HCT116 (cell line): ENCODE measurements around the gene CPLX3. TPM values are rescaled to one million over a fixed set of nuclear protein-coding genes. Genes with fewer than 3 reads are reported as not detected.

ENCODE experiments used
- ATAC-seq: fragments of 200-7000 bp; cut with Tn5 transposase; 2 replicates; pipeline ENCODE4 v1.9.1; 2020; ENCODE audit warnings: mild to moderate bottlenecking, moderate library complexity
- Bru-seq: library from RNA; stranded (reverse); fragments of 400-500 nt; gene quantifications from one replicate; lab custom pipeline; 2021; lab: Mats Ljungman, UMichigan
- BruChase-seq, 2 experiments: library from RNA; stranded (reverse); fragments of 400-500 nt; gene quantifications; one replicate each; lab custom pipeline; 2021; lab: Mats Ljungman, UMichigan
- BruUV-seq: library from RNA; stranded (reverse); fragments of 400-500 nt; replicated peaks from 2 replicates; lab custom pipeline; 2021; lab: Mats Ljungman, UMichigan
- CTCF ChIA-PET: fragments of 300-600 bp; sonication (Branson Sonifier 250); formaldehyde crosslinking; loops from one replicate; lab custom pipeline; 2021; ENCODE audit warnings: antibody characterized with exemption; lab: Charles Lee
- POLR2A ChIA-PET: fragments of 300-600, 350-600 bp; sonication (Branson Sonifier 250); formaldehyde crosslinking; loops from one replicate; lab custom pipeline; 2021; ENCODE audit warnings: antibody characterized with exemption; lab: Charles Lee
- RAD21 ChIA-PET, 2 experiments: fragments of 300-600 bp; sonication (Branson Sonifier 250); formaldehyde crosslinking; loops; one replicate each; lab custom pipeline; 2023; ENCODE audit warnings: low total read pairs in 2 of 2; ENCODE audit not compliant: uncharacterized antibody in 2 of 2, unreplicated experiment in 2 of 2, low non-redundant PET in 1 of 2; lab: Charles Lee
- DNase-seq: peaks from one replicate; pipeline ENCODE4 v3.0.0-alpha.2; 2010; ENCODE audit warnings: low read depth, low spot score
- H2AFZ ChIP-seq: fragments of 200-600 bp; shearing (Covaris generic), sonication (generic); 2 replicates; pipeline ENCODE4 v1.6.1; 2017; ENCODE audit warnings: low read depth, mixed run types, mixed read lengths, antibody characterized with exemption, low read length; ENCODE audit not compliant: poor library complexity, severe bottlenecking
- H3K27ac ChIP-seq: 2 replicates; pipeline ENCODE4 v1.5.1; 2012; ENCODE audit warnings: low read depth, low read length
- H3K27me3 ChIP-seq: fragments of 200-600 bp; sonication (generic); 2 replicates; pipeline ENCODE4 v1.6.1; 2016; ENCODE audit warnings: mixed run types, low read length, mixed read lengths; ENCODE audit not compliant: insufficient read depth
- H3K36me3 ChIP-seq, 2 experiments: fragments of 200-500 bp in 1 of 2; fragments of 200-600 bp in 1 of 2; sonication (Bioruptor generic) in 1 of 2; sonication (generic) in 1 of 2; 2 replicates each; pipeline versions ENCODE4 v1.5.1 to v1.6.1; 2014 to 2016; ENCODE audit warnings: low read length in 2 of 2, inconsistent platforms in 1 of 2, mixed read lengths in 1 of 2, mixed run types in 1 of 2; ENCODE audit not compliant: insufficient read depth in 2 of 2, control insufficient read depth in 1 of 2
- H3K4me1 ChIP-seq, 2 experiments: fragments of 200-600 bp in 1 of 2; sonication (generic) in 1 of 2; 2 replicates each; pipeline versions ENCODE4 v1.5.1 to v1.6.1; 2012 to 2017; ENCODE audit warnings: low read length in 2 of 2, inconsistent platforms in 1 of 2, mild to moderate bottlenecking in 1 of 2, mixed read lengths in 1 of 2, mixed run types in 1 of 2, moderate library complexity in 1 of 2; ENCODE audit not compliant: insufficient read depth in 2 of 2, control insufficient read depth in 1 of 2
- H3K4me2 ChIP-seq: fragments of 200-600 bp; sonication (generic); 2 replicates; pipeline ENCODE4 v1.6.1; 2017; ENCODE audit warnings: mixed run types, low read length, mixed read lengths
- H3K4me3 ChIP-seq, 2 experiments: fragments of 200-600 bp in 1 of 2; sonication (generic) in 1 of 2; replicated peaks in 1 of 2; 2 replicates each; pipeline ENCODE4 v1.5.1; 2011 to 2016; ENCODE audit warnings: low read length in 2 of 2, control low read depth in 1 of 2, low read depth in 1 of 2, mild to moderate bottlenecking in 1 of 2, mixed read lengths in 1 of 2, mixed run types in 1 of 2
- H3K79me2 ChIP-seq: fragments of 200-600 bp; sonication (generic); 2 replicates; pipeline ENCODE4 v1.6.1; 2017; ENCODE audit warnings: mild to moderate bottlenecking, mixed run types, low read length, moderate library complexity, mixed read lengths; ENCODE audit not compliant: insufficient read depth
- H3K9ac ChIP-seq: fragments of 200-600 bp; sonication (generic); 2 replicates; pipeline ENCODE4 v1.6.1; 2016; ENCODE audit warnings: low read length, mixed read lengths
- H3K9me2 ChIP-seq: fragments of 200-600 bp; sonication (generic), shearing (Covaris generic); 2 replicates; pipeline ENCODE4 v1.6.1; 2017; ENCODE audit warnings: mixed run types, mild to moderate bottlenecking, moderate library complexity; ENCODE audit not compliant: insufficient read depth
- H3K9me3 ChIP-seq, 2 experiments: fragments of 200-500 bp in 1 of 2; fragments of 200-600 bp in 1 of 2; sonication (Bioruptor generic) in 1 of 2; sonication (generic) in 1 of 2; 2 replicates each; pipeline ENCODE4 v1.6.1; 2014 to 2017; ENCODE audit warnings: low read length in 2 of 2, mixed read lengths in 2 of 2, inconsistent platforms in 1 of 2, low read depth in 1 of 2, mild to moderate bottlenecking in 1 of 2, mixed run types in 1 of 2, moderate library complexity in 1 of 2; ENCODE audit not compliant: control insufficient read depth in 1 of 2, insufficient read depth in 1 of 2
- H4K20me1 ChIP-seq: fragments of 200-600 bp; sonication (generic), shearing (Covaris generic); 2 replicates; pipeline ENCODE4 v1.6.1; 2017; ENCODE audit warnings: mixed run types, mild to moderate bottlenecking, moderate library complexity; ENCODE audit not compliant: insufficient read depth
- ATF3 ChIP-seq: IDR thresholded peaks from 2 replicates; pipeline ENCODE4 v1.6.1; 2012
- REST ChIP-seq: IDR thresholded peaks from 2 replicates; pipeline ENCODE4 v1.6.1; 2012; ENCODE audit warnings: low read depth
- SRF ChIP-seq: IDR thresholded peaks from 2 replicates; pipeline ENCODE4 v1.6.1; 2012; ENCODE audit warnings: low read depth
- ZBTB33 ChIP-seq: IDR thresholded peaks from 2 replicates; pipeline ENCODE4 v1.6.1; 2011; ENCODE audit warnings: mild to moderate bottlenecking, low read length, moderate library complexity; ENCODE audit not compliant: insufficient replicate concordance; ENCODE audit errors: extremely low read depth
- intact Hi-C: fragments of 100-400 bp; cut with micrococcal nuclease; formaldehyde crosslinking; loops from 2 replicates; pipeline ENCODE4 v1.10.0; 2022
- long read RNA-seq: library from polyadenylated mRNA; unstranded; transcript quantifications from one replicate; pipeline ENCODE4 v2.0.0, GENCODE V29; 2021; ENCODE audit not compliant: unreplicated experiment
- polyA plus RNA-seq: library from polyadenylated mRNA; unstranded; fragments of >200 nt; gene quantifications from 2 replicates; pipeline ENCODE4 v1.2.1, GENCODE V29; 2012; ENCODE audit warnings: missing spikeins
- total RNA-seq: library from RNA; stranded (reverse); gene quantifications from one replicate; pipeline ENCODE4 v1.2.1, GENCODE V29; 2021; ENCODE audit not compliant: unreplicated experiment

The CPLX3 gene
- not detected for total RNA-seq
- polyA plus RNA-seq: not detected in 2 replicates
- Bru-seq, nascent RNA: not detected
- not detected for BruChase-seq, experiment 1, labeled RNA remaining after a 6-hour chase
- not detected for BruChase-seq, experiment 2, labeled RNA remaining after a 2-hour chase
- long read RNA-seq: 0 reads

GRCh38 chr15:74826364-74826819 is at the start of gene CPLX3:
TSS of gene CPLX3 (plus strand) at chr15:74826627. CDS start at chr15:74826704, 77 bp downstream.
- Histone ChIP-seq H3K9me2 (no peaks in the 10 kb centered on the region), H3K9ac (no peak within 1 kb of the TSS), H3K4me2 (no peak within 1 kb of the TSS), H3K4me3 (no peak within 1 kb of the TSS), H3K9me3 (no peaks in the 10 kb centered on the region), H4K20me1 (no peaks in the 10 kb centered on the region), H3K79me2 (no peaks in the 10 kb centered on the region), H3K27ac (no peak within 1 kb of the TSS), H3K27me3 (peaks cover 21% of the 10 kb centered on the region; the same call in 1 of the 2 replicates), H2AFZ (no peak within 1 kb of the TSS), H3K36me3 (no peaks in the 10 kb centered on the region), H3K4me1 (no peaks in the 10 kb centered on the region)
- DNase-seq (no peak), ATAC-seq (peak; percentile 63)
- BruUV-seq: no TSS peak
- TF ChIP-seq REST: peak; percentile 68; the same call in 1 of the 2 replicates
- TF ChIP-seq ATF3: no peak
- TF ChIP-seq ZBTB33: no peak
- no peak for TF ChIP-seq SRF
- RAD21 ChIA-PET: no interaction called here
- CTCF ChIA-PET: interaction anchor here (1.4 to 2.3 kb wide), 2 partner anchors 9 to 55 kb away, joined by 3 to 14 read pairs; no protein-coding TSS in a partner anchor
- POLR2A ChIA-PET: no interaction called here
- intact Hi-C loops: no loop called here
